Osteocyte (in vitro differentiated cells): ENCODE results near the gene FHOD3. TPM values are rescaled to one million over a fixed set of nuclear protein-coding genes. Genes with fewer than 3 reads are reported as not detected.

ENCODE experiments used
- DNase-seq: peaks from one replicate; pipeline ENCODE4 v3.0.0; 2021; ENCODE audit warnings: mixed read lengths; ENCODE audit not compliant: unreplicated experiment; ENCODE audit errors: extremely low spot score
- H3K27ac Mint-ChIP-seq: one replicate; pipeline ENCODE4 v1.8.0; 2021; ENCODE audit warnings: mild to moderate bottlenecking, mixed read lengths; ENCODE audit not compliant: unreplicated experiment
- H3K27me3 Mint-ChIP-seq: one replicate; pipeline ENCODE4 v1.8.0; 2021; ENCODE audit warnings: mixed read lengths; ENCODE audit not compliant: unreplicated experiment
- H3K36me3 Mint-ChIP-seq: one replicate; pipeline ENCODE4 v1.8.0; 2021; ENCODE audit warnings: mixed read lengths; ENCODE audit not compliant: unreplicated experiment
- H3K4me1 Mint-ChIP-seq: one replicate; pipeline ENCODE4 v1.8.0; 2021; ENCODE audit warnings: mixed read lengths; ENCODE audit not compliant: unreplicated experiment
- H3K4me3 Mint-ChIP-seq: one replicate; pipeline ENCODE4 v1.8.0; 2021; ENCODE audit warnings: mild to moderate bottlenecking, moderate library complexity, mixed read lengths; ENCODE audit not compliant: unreplicated experiment
- H3K9me3 Mint-ChIP-seq: one replicate; pipeline ENCODE4 v1.8.0; 2021; ENCODE audit warnings: mixed read lengths; ENCODE audit not compliant: unreplicated experiment
- total RNA-seq: library from RNA; stranded (reverse); gene quantifications from 2 replicates; pipeline ENCODE4 v1.2.1, GENCODE V29; 2021
- TF ChIP-seq, protein P1 (sequence below): fragments of 200-600 bp; sonication (generic); IDR thresholded peaks from 2 replicates; pipeline ENCODE4 v1.5.0; 2021; ENCODE audit warnings: antibody characterized with exemption, mild to moderate bottlenecking, moderate library complexity

FHOD3 gene
- total RNA-seq, 1 donor from 2014 or later = 1.2 TPM

DNA sequence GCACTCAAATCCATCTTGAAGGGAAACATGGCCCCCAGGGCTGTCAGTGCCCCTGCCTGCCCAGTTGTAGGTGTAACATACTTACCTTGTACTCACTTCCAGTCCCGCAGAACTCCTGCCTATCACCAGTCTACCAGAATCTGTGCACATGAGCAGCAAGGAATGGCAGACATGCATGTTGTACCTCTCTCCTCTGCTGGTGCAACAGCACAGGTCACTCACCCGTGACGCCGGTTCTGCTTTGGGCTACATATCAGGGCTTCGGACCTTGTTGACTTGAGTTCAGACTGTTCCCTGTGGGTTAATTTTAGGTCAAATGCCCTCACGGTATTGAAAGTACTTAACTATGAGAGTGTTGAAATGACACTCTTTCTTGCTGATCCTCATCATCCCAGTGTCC is 315.6 kb downstream of the FHOD3 start:
- H3K27me3 Mint-ChIP-seq = peaks cover 8% of the 10 kb centered on the region
- no peak for DNase-seq
- no peak overlapping the region for H3K27ac Mint-ChIP-seq
- no peaks in the 10 kb centered on the region for H3K36me3 Mint-ChIP-seq
- no peak overlapping the region for H3K4me3 Mint-ChIP-seq
- TF ChIP-seq, protein P1, sequence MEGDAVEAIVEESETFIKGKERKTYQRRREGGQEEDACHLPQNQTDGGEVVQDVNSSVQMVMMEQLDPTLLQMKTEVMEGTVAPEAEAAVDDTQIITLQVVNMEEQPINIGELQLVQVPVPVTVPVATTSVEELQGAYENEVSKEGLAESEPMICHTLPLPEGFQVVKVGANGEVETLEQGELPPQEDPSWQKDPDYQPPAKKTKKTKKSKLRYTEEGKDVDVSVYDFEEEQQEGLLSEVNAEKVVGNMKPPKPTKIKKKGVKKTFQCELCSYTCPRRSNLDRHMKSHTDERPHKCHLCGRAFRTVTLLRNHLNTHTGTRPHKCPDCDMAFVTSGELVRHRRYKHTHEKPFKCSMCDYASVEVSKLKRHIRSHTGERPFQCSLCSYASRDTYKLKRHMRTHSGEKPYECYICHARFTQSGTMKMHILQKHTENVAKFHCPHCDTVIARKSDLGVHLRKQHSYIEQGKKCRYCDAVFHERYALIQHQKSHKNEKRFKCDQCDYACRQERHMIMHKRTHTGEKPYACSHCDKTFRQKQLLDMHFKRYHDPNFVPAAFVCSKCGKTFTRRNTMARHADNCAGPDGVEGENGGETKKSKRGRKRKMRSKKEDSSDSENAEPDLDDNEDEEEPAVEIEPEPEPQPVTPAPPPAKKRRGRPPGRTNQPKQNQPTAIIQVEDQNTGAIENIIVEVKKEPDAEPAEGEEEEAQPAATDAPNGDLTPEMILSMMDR = no peak
- H3K4me1 Mint-ChIP-seq = no peaks in the 10 kb centered on the region
- H3K9me3 Mint-ChIP-seq = no peaks in the 10 kb centered on the region

DNA sequence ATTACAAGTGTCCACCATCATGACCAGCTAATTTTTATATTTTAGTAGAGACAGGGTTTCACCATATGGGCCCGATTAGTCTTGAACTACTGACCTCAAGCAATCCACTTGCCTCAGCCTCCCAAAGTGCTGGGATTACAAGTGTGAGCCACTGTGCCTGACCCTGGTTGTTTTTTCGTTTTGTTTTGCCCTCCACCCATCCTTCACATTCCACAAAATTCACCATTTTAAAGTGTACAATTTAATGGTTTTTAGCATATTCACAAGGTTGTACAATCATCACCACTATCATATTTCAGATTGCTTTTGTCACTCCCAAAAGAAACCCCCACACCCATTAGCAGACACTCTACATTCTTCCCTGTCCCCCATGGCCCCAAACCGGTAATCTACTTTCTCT is 316.3 kb downstream of the FHOD3 start:
- Mint-ChIP-seq H3K36me3 (no peaks in the 10 kb centered on the region), H3K27ac (no peak overlapping the region), H3K9me3 (no peaks in the 10 kb centered on the region), H3K27me3 (peaks cover 8% of the 10 kb centered on the region), H3K4me1 (no peaks in the 10 kb centered on the region), H3K4me3 (no peak overlapping the region)
- DNase-seq = no peak
- TF ChIP-seq, protein P1 = no peak

DNA sequence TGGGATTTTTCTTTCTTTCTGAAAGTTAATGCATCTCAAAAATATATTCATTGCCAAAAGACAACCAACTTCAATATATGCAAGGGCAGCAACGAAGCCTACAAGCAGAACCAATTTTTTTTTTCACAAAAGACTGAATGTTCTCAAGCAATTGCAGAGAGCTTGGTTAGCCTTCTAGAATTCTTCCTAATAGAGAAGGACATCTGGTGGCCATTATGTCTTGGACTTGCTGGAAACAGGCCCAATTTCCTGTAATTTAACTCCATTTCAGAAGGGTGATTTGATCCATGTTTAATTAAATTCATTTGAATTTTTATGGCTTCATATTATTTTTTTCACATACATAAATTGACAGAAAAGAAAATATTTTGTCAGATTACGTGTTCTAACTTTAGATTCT is 323.3 kb downstream of the FHOD3 start:
- no peaks in the 10 kb centered on the region for H3K4me1 Mint-ChIP-seq
- TF ChIP-seq, protein P1 = no peak
- H3K27ac Mint-ChIP-seq = no peak overlapping the region
- no peaks in the 10 kb centered on the region for H3K9me3 Mint-ChIP-seq
- peaks cover 8% of the 10 kb centered on the region for H3K27me3 Mint-ChIP-seq
- DNase-seq = no peak
- H3K4me3 Mint-ChIP-seq = no peak overlapping the region
- no peaks in the 10 kb centered on the region for H3K36me3 Mint-ChIP-seq

DNA sequence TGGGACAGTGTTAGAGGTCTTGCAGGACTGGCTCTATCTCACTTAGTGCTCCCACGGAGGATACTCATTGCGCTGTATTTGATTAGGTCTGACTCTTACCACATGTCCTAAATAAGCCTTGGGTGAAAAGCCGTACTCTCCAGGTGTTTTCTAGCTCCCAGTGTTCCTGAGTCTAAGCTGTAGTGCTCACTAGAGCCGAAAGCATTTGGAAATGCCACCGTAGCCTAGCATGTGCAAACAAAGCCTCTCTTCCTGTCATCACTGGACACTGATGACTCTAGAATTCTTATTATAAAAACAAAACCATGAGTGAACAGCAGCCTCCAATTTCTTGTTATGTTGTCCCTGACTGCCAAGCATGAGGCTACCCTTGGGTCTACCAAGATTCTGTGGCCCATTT is 325.1 kb downstream of the FHOD3 start:
- no peak overlapping the region for H3K27ac Mint-ChIP-seq
- no peaks in the 10 kb centered on the region for H3K9me3 Mint-ChIP-seq
- no peak for DNase-seq
- H3K4me3 Mint-ChIP-seq = no peak overlapping the region
- H3K27me3 Mint-ChIP-seq = peaks cover under 1% of the 10 kb centered on the region
- H3K36me3 Mint-ChIP-seq = no peaks in the 10 kb centered on the region
- H3K4me1 Mint-ChIP-seq = no peaks in the 10 kb centered on the region
- TF ChIP-seq, protein P1 = no peak

DNA sequence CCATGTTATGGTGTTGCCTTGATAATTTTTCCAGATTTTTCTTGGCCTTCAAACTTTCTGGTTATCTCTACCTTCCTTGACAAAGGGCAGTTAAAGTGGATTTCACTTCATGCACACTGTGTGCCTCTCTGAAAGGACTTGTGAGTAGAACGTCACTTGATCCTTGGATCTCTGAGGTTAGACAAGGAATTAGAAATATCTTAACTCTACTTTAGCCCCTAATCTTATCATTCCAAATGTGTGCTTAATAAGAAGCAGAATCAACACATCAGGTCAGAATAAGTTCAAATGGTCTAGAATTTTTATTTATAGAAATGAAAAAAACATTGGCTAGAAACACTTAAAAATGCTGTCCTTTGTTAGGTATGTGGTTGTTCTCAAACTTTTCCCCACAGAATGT is 325.6 kb downstream of the FHOD3 start:
- no peaks in the 10 kb centered on the region for H3K9me3 Mint-ChIP-seq
- H3K27me3 Mint-ChIP-seq = no peaks in the 10 kb centered on the region
- TF ChIP-seq, protein P1 = no peak
- no peak overlapping the region for H3K4me3 Mint-ChIP-seq
- no peaks in the 10 kb centered on the region for H3K4me1 Mint-ChIP-seq
- DNase-seq = no peak
- H3K36me3 Mint-ChIP-seq = no peaks in the 10 kb centered on the region
- H3K27ac Mint-ChIP-seq = no peak overlapping the region
